ENCODE results near the gene CNGA1. TPM values are rescaled to one million over a fixed set of nuclear protein-coding genes. Genes with fewer than 3 reads are reported as not detected.

Gene CNGA1
- total RNA-seq, 1 donor from 2014 or later, result 0.53 TPM

DNA sequence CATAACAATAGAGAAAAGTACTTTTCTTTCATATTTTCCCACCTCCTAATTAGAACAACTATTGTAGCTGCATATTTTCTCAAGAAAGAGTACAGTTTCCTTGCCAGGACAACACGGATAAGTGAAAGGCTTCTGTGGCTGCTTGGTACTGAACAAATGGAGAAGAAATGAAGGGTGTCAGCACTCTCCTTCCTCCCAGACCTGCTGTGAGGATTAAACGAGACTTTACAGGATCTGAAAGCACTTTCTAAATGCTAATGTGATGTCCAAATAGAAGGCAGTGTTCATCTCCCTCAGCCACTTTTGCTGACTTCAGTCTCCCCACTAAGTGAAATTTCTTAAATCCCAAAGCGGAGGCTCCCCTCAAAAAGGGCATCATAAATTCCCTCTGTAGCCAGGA lies 14.0 kb upstream of the CNGA1 start:
- H3K36me3 ChIP-seq, result no peaks in the 10 kb centered on the region
- TF ChIP-seq, protein P1, sequence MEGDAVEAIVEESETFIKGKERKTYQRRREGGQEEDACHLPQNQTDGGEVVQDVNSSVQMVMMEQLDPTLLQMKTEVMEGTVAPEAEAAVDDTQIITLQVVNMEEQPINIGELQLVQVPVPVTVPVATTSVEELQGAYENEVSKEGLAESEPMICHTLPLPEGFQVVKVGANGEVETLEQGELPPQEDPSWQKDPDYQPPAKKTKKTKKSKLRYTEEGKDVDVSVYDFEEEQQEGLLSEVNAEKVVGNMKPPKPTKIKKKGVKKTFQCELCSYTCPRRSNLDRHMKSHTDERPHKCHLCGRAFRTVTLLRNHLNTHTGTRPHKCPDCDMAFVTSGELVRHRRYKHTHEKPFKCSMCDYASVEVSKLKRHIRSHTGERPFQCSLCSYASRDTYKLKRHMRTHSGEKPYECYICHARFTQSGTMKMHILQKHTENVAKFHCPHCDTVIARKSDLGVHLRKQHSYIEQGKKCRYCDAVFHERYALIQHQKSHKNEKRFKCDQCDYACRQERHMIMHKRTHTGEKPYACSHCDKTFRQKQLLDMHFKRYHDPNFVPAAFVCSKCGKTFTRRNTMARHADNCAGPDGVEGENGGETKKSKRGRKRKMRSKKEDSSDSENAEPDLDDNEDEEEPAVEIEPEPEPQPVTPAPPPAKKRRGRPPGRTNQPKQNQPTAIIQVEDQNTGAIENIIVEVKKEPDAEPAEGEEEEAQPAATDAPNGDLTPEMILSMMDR (IDR thresholded peaks at IDR 0.05), result no peak
- no peaks in the 10 kb centered on the region for H3K4me1 ChIP-seq
- no peaks in the 10 kb centered on the region for H3K27me3 ChIP-seq (ENCODE audit: low read depth)
- ATAC-seq (no peak), DNase-seq (no peak)
- H3K27ac ChIP-seq, result no peak overlapping the region
- H3K9me3 ChIP-seq, result no peaks in the 10 kb centered on the region
- intact Hi-C loops (cut with DNase I), result no loop called here
- H3K4me3 ChIP-seq, result no peak overlapping the region

DNA sequence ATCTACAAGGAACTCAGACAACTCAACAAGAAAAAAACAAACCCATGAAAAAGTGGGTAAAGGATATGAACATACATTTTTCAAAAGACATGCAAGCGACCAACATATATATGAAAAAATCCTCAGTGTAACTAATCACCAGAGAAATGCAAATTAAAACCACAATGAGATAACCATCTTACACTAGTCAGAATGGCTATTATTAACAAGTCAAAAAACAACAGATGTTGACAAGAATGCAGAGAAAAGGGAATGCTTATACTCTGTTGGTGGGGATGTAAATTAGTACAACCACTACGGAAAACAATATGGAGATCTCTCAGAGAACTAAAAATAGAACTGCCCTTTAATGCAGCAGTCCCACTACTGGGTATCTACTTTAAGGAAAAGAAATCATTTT lies 12.2 kb upstream of the CNGA1 start:
- Histone ChIP-seq H3K4me1 (no peaks in the 10 kb centered on the region), H3K4me3 (no peak overlapping the region), H3K36me3 (no peaks in the 10 kb centered on the region), H3K27ac (no peak overlapping the region), H3K27me3 (ENCODE audit: low read depth) (no peaks in the 10 kb centered on the region), H3K9me3 (no peaks in the 10 kb centered on the region)
- TF ChIP-seq, protein P1 (IDR thresholded peaks at IDR 0.05), result no peak
- no peak for DNase-seq
- intact Hi-C loops (cut with DNase I), result no loop called here
- ATAC-seq, result no peak

DNA sequence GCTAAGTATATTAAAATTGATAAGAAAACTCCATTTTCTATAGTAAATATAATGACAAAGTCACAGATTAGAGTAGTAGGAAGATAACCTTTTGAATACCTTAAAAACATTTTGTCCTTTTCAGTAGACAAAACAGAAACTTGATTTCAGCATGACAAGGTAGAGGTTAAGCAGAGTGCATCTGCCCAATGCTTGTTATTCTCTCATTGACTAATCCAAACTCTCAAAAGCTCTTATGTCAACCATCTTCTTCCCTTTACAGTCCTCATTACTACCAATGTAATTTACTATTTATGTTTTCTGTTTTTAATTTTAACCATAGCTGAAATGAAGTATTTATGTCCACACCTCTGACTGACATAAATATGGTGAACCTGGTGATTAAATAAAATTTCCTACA lies 11.2 kb upstream of the CNGA1 start:
- ATAC-seq, result no peak
- Histone ChIP-seq H3K4me1 (no peaks in the 10 kb centered on the region), H3K27ac (no peak overlapping the region), H3K4me3 (no peak overlapping the region), H3K27me3 (ENCODE audit: low read depth) (no peaks in the 10 kb centered on the region), H3K36me3 (no peaks in the 10 kb centered on the region), H3K9me3 (no peaks in the 10 kb centered on the region)
- TF ChIP-seq, protein P1 (IDR thresholded peaks at IDR 0.05), result no peak
- intact Hi-C loops (cut with DNase I), result no loop called here
- no peak for DNase-seq

DNA sequence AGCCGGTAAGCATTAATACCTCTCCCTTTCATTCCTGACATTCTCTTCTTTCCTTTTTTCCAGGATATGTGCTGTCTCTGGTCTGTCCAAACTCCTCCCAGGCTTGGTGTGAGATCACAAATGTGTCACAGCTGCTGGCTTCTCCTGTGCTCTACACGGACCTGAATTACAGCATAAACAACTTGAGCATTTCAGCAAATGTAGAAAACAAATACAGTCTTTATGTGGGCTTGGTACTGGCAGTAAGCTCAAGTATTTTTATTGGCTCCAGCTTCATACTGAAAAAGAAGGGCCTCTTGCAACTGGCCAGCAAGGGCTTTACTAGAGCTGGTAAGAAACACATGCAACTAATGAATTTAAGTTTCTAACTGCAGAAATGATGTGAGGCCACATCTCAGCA lies 8.5 kb upstream of the CNGA1 start:
- no peak overlapping the region for H3K4me3 ChIP-seq
- H3K4me1 ChIP-seq, result no peaks in the 10 kb centered on the region
- TF ChIP-seq, protein P1 (IDR thresholded peaks at IDR 0.05), result no peak
- intact Hi-C loops (cut with DNase I), result no loop called here
- ATAC-seq (peak; percentile 49 to 81), DNase-seq (no peak)
- H3K36me3 ChIP-seq, result no peaks in the 10 kb centered on the region
- H3K9me3 ChIP-seq, result no peaks in the 10 kb centered on the region
- H3K27ac ChIP-seq, result no peak overlapping the region
- no peaks in the 10 kb centered on the region for H3K27me3 ChIP-seq (ENCODE audit: low read depth)

DNA sequence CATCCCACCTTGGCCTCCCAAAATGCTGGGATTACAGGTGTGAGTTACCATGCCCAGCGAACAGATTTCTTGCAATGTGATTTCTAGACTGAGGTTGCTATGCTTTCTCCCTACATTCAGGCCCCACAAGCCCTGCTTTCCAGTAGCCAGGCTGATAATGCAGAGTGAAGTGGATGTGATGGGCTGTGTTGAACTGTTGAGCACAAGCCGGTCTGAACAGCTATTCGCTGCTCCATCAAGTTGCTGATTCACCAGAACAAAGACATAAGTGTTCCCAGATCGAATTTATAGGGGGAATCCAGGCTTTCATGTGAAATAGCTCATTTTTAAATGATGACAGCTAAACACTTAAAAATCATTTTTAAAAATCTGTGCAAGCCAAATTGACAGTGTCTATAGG lies 8.0 kb upstream of the CNGA1 start:
- peak in 1 of 2 donors; percentile 39 for ATAC-seq

More for the DNA sequence above, 8.0 kb upstream of the CNGA1 start:
- Histone ChIP-seq H3K27ac (no peak overlapping the region), H3K4me1 (no peaks in the 10 kb centered on the region), H3K27me3 (ENCODE audit: low read depth) (no peaks in the 10 kb centered on the region), H3K36me3 (no peaks in the 10 kb centered on the region), H3K4me3 (no peak overlapping the region), H3K9me3 (no peaks in the 10 kb centered on the region)
- intact Hi-C loops (cut with DNase I), result no loop called here
- TF ChIP-seq, protein P1 (IDR thresholded peaks at IDR 0.05), result no peak
- DNase-seq, result no peak

Data from lower lobe of right lung (tissue), 2 donors.